ENCODE results near the gene P2RY12.

DNA sequence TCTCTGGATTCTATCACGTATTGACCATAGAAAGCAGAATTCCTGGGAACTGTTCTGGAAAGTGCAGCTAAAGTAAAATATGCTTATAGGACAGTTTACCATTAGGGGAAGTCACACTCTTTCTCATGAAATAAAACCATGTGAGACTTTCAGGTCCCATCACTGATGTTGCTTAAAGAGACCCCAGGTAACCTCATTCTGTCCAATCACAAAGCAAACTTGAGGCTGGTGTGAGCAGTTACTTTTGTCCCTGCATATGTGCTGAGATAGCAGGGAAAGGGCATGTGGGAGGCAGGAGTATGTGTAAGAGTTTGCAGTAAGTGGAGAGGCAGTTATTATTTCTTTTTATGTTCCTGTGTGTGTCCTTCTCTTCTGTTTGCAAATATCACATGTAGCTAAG lies 84.0 kb downstream of the P2RY12 start:
- TF ChIP-seq, protein P1, sequence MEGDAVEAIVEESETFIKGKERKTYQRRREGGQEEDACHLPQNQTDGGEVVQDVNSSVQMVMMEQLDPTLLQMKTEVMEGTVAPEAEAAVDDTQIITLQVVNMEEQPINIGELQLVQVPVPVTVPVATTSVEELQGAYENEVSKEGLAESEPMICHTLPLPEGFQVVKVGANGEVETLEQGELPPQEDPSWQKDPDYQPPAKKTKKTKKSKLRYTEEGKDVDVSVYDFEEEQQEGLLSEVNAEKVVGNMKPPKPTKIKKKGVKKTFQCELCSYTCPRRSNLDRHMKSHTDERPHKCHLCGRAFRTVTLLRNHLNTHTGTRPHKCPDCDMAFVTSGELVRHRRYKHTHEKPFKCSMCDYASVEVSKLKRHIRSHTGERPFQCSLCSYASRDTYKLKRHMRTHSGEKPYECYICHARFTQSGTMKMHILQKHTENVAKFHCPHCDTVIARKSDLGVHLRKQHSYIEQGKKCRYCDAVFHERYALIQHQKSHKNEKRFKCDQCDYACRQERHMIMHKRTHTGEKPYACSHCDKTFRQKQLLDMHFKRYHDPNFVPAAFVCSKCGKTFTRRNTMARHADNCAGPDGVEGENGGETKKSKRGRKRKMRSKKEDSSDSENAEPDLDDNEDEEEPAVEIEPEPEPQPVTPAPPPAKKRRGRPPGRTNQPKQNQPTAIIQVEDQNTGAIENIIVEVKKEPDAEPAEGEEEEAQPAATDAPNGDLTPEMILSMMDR (IDR thresholded peaks at IDR 0.05): no peak
- TF ChIP-seq EZH2 (IDR thresholded peaks at IDR 0.05; ENCODE audit: borderline replicate concordance, insufficient read depth, low read depth, low read length, poor library complexity, severe bottlenecking): no peak
